OCI-LY3 (cell line): ENCODE measurements around the gene TMEFF2.

Experiments
- CTCF ChIP-seq: fragments of 200-600, 300-600 bp; sonication (generic); IDR thresholded peaks from 2 replicates; pipeline ENCODE4 v1.5.1; 2014; ENCODE audit warnings: antibody characterized with exemption, low read length, low read depth
- EZH2phosphoT487 ChIP-seq: fragments of 200-600 bp; shearing (Covaris generic); IDR thresholded peaks from 2 replicates; pipeline ENCODE4 v1.6.1; 2018; ENCODE audit warnings: antibody characterized with exemption, mixed run types, low read depth

- TF ChIP-seq CTCF (no peak), EZH2phosphoT487 (no peak)
Observed at GRCh38 chr2:191915750-191916149, 279.0 kb downstream of the TMEFF2 start.
